Epithelial cell of prostate (primary cell): ENCODE results near the gene RHOC.

ENCODE experiments used
- DNase-seq: peaks from one replicate; pipeline ENCODE4 v3.0.0-alpha.2; 2011; ENCODE audit warnings: low read depth, low spot score
- H3K27ac ChIP-seq: fragments of 450-650 bp; 2 replicates; pipeline ENCODE4 v1.5.1; 2017; ENCODE audit warnings: mild to moderate bottlenecking

Gene RHOC

GRCh38 chr1:112718691-112719418 is 11.9 kb upstream of the RHOC start:
- no peak overlapping the region for H3K27ac ChIP-seq
- DNase-seq, result no peak

DNA sequence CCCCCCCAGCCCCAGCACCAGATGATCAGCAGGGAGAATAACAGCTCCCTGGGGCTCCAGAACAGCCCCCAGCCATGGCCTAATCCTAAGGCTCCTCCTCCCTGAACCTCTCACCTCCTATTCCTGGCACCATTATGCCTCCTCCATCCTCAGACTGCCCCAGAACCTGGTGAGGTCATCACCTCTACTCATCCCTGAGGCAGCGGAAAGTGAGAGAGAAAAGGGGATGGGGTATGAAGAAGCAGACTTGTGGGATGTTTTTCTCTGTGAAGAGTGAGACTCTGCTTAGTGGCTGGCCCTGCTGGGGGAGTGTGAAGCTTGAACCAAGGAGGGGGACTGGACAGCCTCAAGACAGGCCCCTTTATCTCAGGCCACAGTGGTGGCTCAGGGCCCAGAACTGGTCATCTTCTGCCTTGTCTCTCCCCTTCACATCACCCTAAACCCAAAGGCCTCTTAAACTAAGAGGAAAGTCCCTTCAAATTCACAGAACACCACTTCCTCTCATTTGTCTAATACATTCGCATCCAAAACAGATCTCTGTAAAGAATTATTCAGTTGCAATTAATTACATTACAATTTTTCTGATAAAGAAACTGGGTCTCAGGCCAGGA is 10.4 kb upstream of the RHOC start:
- DNase-seq, result no peak

GRCh38 chr1:112716133-112716720 is 9.3 kb upstream of the RHOC start:
- peak overlapping the region; percentile 45 for H3K27ac ChIP-seq
- peak; percentile 56 for DNase-seq

More for the DNA sequence above, 10.4 kb upstream of the RHOC start:
- H3K27ac ChIP-seq, result no peak overlapping the region

DNA sequence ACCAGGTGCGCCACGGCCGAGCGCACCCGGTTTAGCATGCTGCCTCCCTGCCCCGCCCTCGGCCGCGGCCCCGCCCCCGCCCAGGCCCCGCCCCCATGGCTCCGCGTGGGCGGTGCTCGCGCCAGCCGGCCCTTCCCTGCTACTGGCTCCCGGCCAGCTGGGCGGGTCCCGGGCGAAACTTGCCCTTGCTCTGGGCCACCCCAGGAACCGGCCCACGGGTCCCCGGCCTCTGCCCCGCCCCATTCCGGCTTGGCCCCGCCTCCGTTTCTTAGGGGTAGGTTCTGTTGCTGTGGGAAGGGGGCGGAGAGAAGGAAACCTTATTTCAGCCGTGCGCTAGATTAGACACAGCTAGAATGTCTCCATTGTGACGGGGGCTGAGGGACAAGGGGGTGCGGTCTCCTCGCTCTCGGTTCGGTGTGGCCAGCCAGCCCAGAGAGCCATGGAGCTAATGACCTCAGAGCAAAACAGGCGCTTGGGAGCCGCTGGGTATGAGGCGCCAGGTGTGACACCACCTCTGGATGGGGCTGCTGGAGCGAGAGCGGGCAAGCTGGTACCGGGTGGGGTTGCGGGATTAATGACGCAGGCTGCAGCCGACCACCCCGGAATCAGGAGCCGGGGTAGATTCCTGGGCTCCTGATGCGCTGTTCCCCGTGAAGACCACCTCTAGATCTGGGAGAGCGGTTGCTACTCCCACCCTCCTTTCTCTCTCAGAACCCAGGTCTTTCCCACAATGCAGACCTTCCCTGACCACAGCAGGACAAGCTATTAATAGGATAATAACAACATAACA is 8.5 kb upstream of the RHOC start, which contains the start of gene PPM1J:
Gene PPM1J, minus strand, starts transcription at position 69 of the 790 bp plus-strand sequence. Its CDS starts 31 bp downstream, at position 38.
- peak; percentile 71 for DNase-seq
- peak within 1 kb of the TSS; percentile 45 for H3K27ac ChIP-seq

- H3K27ac ChIP-seq, result no peak overlapping the region
- no peak for DNase-seq
These were observed 7.7 kb upstream of the RHOC start for GRCh38 chr1:112714313-112715263.

DNA sequence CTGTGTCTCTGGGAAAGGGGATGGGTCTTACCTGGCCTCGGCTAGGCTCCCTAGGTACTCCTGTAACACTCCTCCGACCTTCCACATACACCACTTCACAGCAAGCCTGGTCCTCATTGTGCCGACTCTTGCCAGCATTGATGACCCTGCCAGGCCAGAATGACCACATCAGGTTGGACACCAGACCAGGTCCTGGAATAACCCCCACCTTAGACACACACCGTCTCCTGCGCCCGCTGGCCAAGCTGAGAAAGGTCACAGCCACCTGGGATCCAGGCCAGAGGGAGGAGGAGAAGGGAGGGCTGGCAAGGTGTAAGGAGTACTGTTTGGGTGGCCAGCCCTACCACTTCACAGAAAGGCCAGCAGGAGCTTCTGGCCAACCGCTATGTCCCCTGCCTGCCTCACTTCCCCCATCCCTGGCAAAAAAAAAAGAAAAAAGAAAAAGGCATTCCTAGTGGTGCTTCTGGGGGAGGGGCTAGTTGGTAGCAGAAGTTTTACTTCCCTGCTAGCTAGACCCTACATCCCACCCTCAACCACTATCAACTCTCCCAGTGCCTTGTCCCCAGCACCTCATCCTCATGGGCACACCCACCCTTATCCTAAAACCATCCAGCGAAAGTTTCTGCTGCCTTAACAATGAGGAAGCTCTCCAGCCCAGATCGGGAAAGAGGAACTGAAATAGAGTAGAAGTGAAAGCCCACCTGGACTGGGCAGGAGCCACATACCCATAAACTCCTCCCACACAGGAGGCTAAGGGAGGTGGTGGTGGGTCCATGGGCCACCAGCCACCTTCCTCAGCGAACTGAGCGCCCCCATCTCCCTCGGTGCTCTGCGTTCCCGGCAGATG is 6.8 kb upstream of the RHOC start:
- DNase-seq, result no peak
- H3K27ac ChIP-seq, result no peak overlapping the region

DNA sequence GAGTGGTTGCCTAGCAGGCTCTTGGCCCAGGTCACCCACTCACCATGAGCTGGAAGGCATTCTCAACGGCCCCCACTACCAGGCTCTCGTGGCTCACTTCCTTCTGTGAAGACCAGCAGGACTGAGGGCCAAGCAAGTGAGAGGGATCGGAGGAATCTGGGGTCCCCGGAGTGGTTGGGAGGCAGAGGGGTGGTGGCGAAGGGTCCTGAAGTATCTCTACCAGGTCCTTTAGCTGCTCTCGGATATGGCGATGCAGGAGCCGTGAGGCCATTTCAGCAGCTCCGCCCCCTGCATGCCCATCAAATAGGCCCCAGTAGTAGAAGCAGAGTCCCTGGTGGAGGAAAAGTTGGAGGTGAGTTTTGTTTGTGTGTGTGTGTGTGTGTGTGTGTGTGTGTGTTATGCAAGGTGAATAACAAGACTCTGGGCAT is 5.8 kb upstream of the RHOC start:
- no peak overlapping the region for H3K27ac ChIP-seq
- no peak for DNase-seq

GRCh38 chr1:112712191-112712590 is 5.3 kb upstream of the RHOC start:
- DNase-seq, result no peak
- H3K27ac ChIP-seq, result no peak overlapping the region

DNA sequence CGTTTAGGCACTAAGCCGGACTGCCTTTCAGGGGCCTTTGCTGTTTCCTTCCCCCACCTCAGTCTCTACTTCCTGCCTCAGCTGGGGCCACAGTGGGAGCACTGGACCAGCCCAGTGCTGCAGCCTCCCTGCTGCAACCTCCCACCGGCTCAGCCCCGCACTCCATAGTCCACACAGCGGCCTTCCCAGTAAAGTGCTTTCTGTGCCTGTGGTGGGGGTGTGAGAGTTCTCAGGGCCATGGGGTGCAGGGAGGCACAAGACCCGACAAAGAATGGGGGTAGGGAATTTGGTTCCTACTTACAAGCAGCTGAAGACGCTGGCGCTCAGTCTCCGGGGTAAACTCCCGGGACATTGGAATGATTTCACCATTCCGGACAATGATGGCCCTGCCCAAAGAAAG is 4.7 kb upstream of the RHOC start:
- no peak for DNase-seq
- no peak overlapping the region for H3K27ac ChIP-seq

- no peak for DNase-seq
- H3K27ac ChIP-seq, result no peak overlapping the region
These were observed 4.1 kb upstream of the RHOC start for GRCh38 chr1:112711041-112711440.

GRCh38 chr1:112710586-112710985 is 3.7 kb upstream of the RHOC start:
- no peak overlapping the region for H3K27ac ChIP-seq
- no peak for DNase-seq

DNA sequence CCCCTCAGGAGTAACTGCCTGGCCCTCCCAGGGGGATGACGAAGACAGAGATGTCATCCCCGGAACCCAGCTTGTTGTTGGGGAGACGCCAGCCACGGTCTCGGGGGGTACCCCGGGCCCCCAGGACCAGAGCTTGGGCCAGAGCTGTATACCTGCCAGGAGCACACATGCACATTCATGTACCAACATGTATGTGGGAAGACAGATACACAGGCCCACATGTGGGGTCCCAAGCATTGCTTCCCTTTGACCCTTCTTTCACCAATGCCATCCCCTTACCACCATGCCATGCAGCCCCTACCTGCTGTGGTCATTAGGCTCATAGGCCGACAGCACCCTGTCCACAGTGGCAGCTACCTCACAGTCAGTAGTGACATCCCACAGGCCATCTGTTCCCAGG is 3.2 kb upstream of the RHOC start:
- H3K27ac ChIP-seq, result no peak overlapping the region
- no peak for DNase-seq

- DNase-seq, result no peak
- no peak overlapping the region for H3K27ac ChIP-seq
These were observed 1.6 kb upstream of the RHOC start for GRCh38 chr1:112708489-112708888.

DNA sequence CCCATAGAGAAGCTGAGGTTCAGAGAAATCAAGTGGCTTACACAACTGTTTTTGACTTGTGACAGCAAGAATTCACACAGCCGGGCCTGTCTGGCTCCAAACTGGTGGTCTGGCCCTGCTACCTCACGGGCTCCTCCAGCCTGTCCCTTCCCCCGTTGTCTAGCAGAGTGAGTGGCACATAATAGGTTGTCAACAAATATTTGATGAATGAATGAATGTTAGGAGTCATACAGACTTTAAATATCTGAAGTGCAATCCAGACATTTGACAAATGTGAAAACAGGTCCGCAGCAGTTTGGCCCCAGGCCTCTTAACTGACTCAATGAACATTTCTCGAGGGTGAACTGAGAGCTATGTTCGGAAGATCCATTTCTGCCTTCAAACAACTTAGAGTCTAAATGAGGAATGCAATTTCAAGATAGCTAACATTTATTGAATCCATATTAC is 1.1 kb upstream of the RHOC start:
- DNase-seq, result no peak
- peak overlapping the region; percentile 93 for H3K27ac ChIP-seq

- DNase-seq, result peak; percentile 46
- peak overlapping the region; percentile 93 for H3K27ac ChIP-seq
These were observed 484 bp upstream of the RHOC start for GRCh38 chr1:112707221-112708001.

DNA sequence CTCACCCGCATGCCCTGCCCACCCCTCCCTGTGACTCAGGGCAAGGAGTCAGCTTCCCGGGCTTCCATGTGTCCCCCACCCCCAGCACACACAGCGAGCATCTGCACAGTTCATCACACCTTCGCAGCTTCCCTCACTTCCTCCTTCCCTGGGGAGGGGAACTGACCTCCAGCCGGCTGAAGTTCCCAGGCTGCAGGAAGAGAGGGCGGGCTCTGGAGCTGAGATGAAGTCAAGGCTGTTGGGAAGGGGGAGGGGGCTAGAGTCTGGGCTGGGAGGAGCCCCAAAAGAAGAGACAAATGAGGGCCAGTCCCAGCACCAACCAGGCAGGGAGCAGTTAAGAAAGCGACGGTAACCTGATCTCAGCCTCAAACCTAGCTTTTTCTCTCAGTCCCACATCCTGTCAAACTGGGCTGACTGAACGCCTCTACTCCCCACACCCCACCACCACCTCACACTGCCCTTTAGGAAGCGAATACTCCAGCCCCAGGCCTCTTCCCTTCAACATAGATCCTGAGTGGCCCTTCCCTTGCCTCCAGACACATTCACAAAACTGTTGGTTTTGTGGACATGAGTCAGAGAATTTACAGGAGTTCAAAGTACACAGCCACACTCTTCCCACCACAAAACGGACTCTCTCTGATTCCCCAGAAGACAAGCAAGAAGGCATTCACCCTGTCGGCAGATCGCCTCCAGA is 1.8 kb downstream of the RHOC start:
- DNase-seq, result peak; percentile 91
- H3K27ac ChIP-seq, result peak overlapping the region; percentile 93

DNA sequence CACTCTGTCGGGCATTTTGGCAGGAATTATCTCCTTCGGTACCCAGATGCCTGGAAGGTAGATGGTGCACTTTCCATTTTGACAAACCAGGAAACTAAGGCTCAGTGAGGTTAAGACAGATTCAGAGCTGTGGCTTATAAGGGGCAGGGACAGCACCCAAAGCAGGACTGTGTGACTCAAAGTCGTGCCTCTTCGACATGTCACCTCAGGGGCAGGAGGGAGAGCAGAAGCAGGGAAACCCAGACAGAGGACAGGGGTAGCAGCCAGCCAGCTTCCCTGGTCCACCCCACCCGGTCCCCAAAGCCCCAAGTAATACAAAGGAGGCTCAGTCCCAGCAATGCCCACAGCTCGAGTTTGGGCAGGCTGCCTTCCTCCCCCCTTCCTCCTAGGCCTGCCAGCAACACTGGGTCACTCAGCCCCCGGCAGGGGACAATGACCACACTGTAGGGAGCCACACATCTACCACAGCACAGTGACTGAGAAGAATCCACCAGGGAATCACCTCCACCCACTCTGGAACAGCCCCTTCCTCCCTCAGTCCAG is 2.5 kb downstream of the RHOC start:
- DNase-seq, result no peak
- H3K27ac ChIP-seq, result peak overlapping the region; percentile 93
